Colonic mucosa (tissue), 4 donors: ENCODE measurements around the gene LGALS16. TPM values are rescaled to one million over a fixed set of nuclear protein-coding genes. Genes with fewer than 3 reads are reported as not detected.

Experiments
- DNase-seq: peaks from one replicate; pipeline ENCODE4 v3.0.0-alpha.2; 2020
- H3K27ac ChIP-seq: fragments of 200-600 bp; one replicate; pipeline ENCODE4 v1.8.0; 2021
- H3K27me3 ChIP-seq: fragments of 200-600 bp; one replicate; pipeline ENCODE4 v1.8.0; 2021
- H3K36me3 ChIP-seq: fragments of 200-600 bp; one replicate; pipeline ENCODE4 v1.8.0; 2021
- H3K4me1 ChIP-seq: fragments of 200-600 bp; one replicate; pipeline ENCODE4 v1.8.0; 2021; ENCODE audit warnings: mild to moderate bottlenecking
- H3K4me3 ChIP-seq: fragments of 200-600 bp; one replicate; pipeline ENCODE4 v1.8.0; 2021
- H3K9ac ChIP-seq, 2 donors: one replicate each; pipeline ENCODE4 v1.7.0; 2013; ENCODE audit warnings: control low read depth in 2 of 2, low read depth in 2 of 2, low read length in 2 of 2
- H3K9me3 ChIP-seq: fragments of 200-600 bp; one replicate; pipeline ENCODE4 v1.8.0; 2021
- intact Hi-C: fragments of 100-400 bp; cut with DNase I; formaldehyde crosslinking; loops from one replicate; pipeline ENCODE4 v1.14.1; 2022
- total RNA-seq, 2 donors: library from RNA; stranded (reverse); fragmentation: NEBNext Ultra II Directional in 1 of 2; extraction: Animal tissue kit (Norgen Biotek cat#: 25700) in 1 of 2; gene quantifications; one replicate each; pipeline ENCODE4 v1.2.1, GENCODE V29; 2021
- TF ChIP-seq, protein P1 (sequence below): fragments of 200-600 bp; IDR thresholded peaks from one replicate; pipeline ENCODE4 v1.8.0; 2022; ENCODE audit warnings: antibody characterized with exemption, mild to moderate bottlenecking
- donor health status: healthy.
- donor health status: DM: no; HTN: no; CAD: no.
- donor health status: DM: no; HTN: no; CAD: no.

Gene LGALS16
- total RNA-seq, 2 donors from 2014 or later: not detected

DNA sequence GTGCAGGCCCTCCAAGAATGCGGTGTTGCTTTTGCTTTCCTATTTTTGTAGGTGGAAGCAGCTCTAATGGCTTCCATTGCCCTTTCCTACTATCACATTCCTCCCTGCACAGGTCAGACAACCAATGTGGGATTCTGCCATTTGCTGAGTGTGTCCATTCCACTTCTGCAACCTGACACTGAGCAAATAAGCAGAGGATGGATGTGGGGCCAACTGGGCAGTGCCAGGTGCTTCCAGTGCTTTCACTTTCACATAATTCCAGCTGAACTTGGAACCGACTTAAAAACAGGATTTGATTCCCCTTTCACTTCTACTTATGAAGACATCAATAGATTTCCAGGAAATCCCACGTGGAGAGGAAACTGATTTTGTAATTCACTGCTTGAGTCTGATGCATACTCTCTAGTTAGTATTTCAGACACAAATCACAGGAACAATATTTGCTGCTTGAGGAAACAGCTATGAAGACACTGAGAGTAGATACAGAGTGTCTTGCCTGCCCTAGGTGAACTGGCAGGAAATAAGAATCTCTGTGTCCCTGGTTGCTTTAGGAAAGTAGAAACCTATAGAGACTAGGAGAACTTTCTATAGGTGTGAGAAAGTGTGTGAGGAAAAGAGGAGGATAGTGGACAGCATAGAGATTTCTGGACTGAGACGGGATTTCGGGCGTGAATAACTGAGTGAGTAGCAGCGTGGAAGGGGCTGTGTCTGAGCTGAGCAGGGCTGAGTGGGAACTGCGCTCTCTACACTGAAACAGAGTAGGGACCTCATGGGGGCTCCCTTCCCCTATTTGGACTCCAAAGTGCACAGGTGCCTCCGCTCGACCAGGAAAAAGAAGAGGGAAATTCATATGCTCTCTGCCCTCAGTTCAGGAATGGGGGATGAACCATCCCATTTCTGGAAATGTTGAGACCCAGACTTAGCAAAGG lies 22.5 kb downstream of the LGALS16 start:
- TF ChIP-seq, protein P1, sequence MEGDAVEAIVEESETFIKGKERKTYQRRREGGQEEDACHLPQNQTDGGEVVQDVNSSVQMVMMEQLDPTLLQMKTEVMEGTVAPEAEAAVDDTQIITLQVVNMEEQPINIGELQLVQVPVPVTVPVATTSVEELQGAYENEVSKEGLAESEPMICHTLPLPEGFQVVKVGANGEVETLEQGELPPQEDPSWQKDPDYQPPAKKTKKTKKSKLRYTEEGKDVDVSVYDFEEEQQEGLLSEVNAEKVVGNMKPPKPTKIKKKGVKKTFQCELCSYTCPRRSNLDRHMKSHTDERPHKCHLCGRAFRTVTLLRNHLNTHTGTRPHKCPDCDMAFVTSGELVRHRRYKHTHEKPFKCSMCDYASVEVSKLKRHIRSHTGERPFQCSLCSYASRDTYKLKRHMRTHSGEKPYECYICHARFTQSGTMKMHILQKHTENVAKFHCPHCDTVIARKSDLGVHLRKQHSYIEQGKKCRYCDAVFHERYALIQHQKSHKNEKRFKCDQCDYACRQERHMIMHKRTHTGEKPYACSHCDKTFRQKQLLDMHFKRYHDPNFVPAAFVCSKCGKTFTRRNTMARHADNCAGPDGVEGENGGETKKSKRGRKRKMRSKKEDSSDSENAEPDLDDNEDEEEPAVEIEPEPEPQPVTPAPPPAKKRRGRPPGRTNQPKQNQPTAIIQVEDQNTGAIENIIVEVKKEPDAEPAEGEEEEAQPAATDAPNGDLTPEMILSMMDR: no peak
- Histone ChIP-seq H3K4me3 (no peak overlapping the region), H3K4me1 (no peaks in the 10 kb centered on the region), H3K9me3 (no peaks in the 10 kb centered on the region), H3K9ac (no peak overlapping the region), H3K27ac (no peak overlapping the region), H3K36me3 (no peaks in the 10 kb centered on the region), H3K27me3 (no peaks in the 10 kb centered on the region)
- intact Hi-C loops: no loop called here
- no peak for DNase-seq

DNA sequence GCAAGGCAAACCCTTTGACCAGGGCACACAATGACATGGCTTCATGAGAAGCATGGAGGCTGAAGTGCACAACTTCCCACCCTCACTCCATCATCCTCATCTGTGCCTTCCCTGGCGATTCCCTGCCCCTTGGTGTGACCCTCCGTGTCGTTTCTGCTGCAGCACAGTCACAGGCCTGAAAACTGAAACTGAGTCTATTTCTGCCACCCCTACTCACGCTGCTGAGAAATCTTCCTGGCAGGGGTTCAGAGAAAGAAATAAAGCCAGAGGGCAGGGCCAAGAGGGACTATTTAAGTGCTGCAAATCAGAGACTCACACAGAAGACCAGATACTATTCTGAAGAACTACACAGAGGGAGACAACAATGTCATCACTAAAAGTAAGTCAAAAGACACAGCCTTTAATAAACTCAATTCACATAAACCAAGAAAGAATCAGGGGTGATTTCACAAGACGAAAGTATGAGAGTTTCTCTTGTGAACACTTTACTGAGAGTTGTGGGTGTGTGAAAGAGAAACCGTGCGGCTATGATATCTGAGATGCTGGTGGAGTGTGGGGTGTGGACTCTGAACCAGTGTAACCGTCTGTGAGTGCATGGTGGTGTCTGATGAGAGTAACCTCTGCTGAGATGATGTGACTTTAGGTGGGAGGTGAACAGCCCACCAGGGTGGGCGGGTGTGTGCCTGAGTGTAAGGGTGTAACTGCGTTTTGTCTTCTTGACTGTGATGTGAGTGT lies 23.5 kb downstream of the LGALS16 start:
- Histone ChIP-seq H3K36me3 (no peaks in the 10 kb centered on the region), H3K27ac (no peak overlapping the region), H3K4me3 (no peak overlapping the region), H3K4me1 (no peaks in the 10 kb centered on the region), H3K9me3 (no peaks in the 10 kb centered on the region), H3K9ac (no peak overlapping the region), H3K27me3 (no peaks in the 10 kb centered on the region)
- TF ChIP-seq, protein P1: no peak
- DNase-seq: no peak
- intact Hi-C loops: no loop called here

DNA sequence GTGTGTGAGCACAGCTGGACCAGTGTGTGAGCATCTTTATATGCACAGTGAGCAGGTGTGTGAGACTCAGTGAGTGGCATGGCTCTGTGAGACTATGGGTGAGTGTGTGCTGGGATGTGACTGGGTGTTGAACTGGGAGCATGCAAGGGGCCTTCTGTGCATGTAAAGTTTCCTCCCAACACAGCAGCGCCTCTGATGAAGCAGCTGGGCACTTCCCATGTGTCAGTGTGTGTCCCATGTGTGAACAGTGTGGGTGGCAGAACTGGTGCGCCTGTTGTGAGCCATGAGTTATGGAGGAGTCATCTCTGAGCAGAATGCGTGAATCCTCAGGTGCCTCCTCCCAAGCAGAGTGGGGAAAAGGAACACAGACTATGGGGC lies 24.1 kb downstream of the LGALS16 start:
- intact Hi-C loops: no loop called here
- no peaks in the 10 kb centered on the region for H3K36me3 ChIP-seq
- no peak overlapping the region for H3K4me3 ChIP-seq
- no peaks in the 10 kb centered on the region for H3K27me3 ChIP-seq
- H3K27ac ChIP-seq: no peak overlapping the region
- no peak overlapping the region for H3K9ac ChIP-seq
- DNase-seq: no peak
- H3K4me1 ChIP-seq: no peaks in the 10 kb centered on the region
- no peaks in the 10 kb centered on the region for H3K9me3 ChIP-seq
- TF ChIP-seq, protein P1: no peak

DNA sequence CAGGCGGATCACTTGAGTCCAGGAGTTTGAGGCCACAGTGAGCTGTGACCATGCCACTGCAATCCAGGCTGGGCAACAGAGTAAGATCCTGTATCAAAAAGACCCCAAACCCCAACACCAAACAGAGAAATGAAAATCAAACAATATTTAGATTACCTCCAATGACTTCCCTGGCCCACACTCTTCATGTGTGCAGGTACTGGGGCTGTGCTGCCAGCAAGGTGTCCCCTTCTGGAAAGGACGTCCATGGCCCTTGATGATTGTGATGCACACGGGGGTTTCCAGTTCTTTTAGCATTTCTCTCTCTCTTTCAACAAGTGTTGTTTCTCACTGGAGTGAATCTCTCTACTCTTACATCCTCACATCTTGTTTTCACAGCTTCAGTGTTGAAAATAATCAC lies 24.9 kb downstream of the LGALS16 start:
- intact Hi-C loops: no loop called here
- H3K9ac ChIP-seq: no peak overlapping the region
- TF ChIP-seq, protein P1: no peak
- no peak overlapping the region for H3K27ac ChIP-seq
- no peaks in the 10 kb centered on the region for H3K27me3 ChIP-seq
- no peaks in the 10 kb centered on the region for H3K9me3 ChIP-seq
- H3K36me3 ChIP-seq: no peaks in the 10 kb centered on the region
- H3K4me1 ChIP-seq: no peaks in the 10 kb centered on the region
- no peak overlapping the region for H3K4me3 ChIP-seq
- no peak for DNase-seq

DNA sequence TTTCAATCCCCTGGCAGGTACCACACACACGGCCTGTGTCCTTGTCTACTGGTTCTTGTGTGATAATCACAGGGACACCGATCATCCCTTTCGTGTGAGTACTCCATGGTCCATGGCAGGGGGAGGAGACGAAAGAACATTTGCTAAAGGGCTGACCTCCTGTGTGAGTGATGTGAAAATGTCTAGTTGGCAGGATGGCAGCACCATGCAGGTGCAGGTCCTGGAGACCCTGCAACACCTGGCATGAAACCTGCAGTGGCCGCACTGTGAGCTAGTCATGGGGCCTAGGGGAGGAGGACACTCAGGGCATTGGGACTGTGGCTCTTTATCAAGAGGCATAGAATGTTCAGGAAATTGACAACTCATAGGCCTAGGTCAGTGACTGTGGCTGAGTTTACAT lies 25.7 kb downstream of the LGALS16 start:
- H3K9ac ChIP-seq: no peak overlapping the region
- TF ChIP-seq, protein P1: no peak
- H3K27ac ChIP-seq: no peak overlapping the region
- H3K9me3 ChIP-seq: no peaks in the 10 kb centered on the region
- DNase-seq: no peak
- H3K36me3 ChIP-seq: no peaks in the 10 kb centered on the region
- H3K4me1 ChIP-seq: no peaks in the 10 kb centered on the region
- intact Hi-C loops: no loop called here
- H3K4me3 ChIP-seq: no peak overlapping the region
- H3K27me3 ChIP-seq: no peaks in the 10 kb centered on the region
